ENCODE measurements around the gene CHRM5. TPM values are rescaled to one million over a fixed set of nuclear protein-coding genes. Genes with fewer than 3 reads are reported as not detected.
A peak's percentile ranks its signal among the peaks of the same experiment; 100 is the strongest.

Gene CHRM5
- total and polyA plus RNA-seq, 2 donors (not counting 3 experiments of a cell fraction or from before 2014, with no cell fraction given): 0.03 TPM; not detected in 1

- intact Hi-C loops (cut with micrococcal nuclease) (loop anchor here (1.0 to 10.0 kb wide), 3 partner anchors 199 to 729 kb away; no protein-coding TSS in a partner anchor), dilution Hi-C loops (cut with MboI; ENCODE audit: extremely low pct_ligation_motif_present, low sequenced_read_pairs) (no loop called here)
- no peak overlapping the region for H3K4me3 ChIP-seq (replicated peaks in 1 of 3; ENCODE audit: insufficient read depth in 1 of 3, low read depth in 1 of 3, low read length in 3 of 3)
- no peaks in the 10 kb centered on the region for H3K27me3 ChIP-seq (ENCODE audit: control insufficient read depth in 2 of 2, insufficient read depth in 2 of 2, low read length in 2 of 2)
- FAIRE-seq: peak; percentile 35
- H3K9me3 ChIP-seq (replicated peaks; ENCODE audit: control insufficient read depth, insufficient read depth, low read length): no peaks in the 10 kb centered on the region
- H3K9me1 ChIP-seq (replicated peaks; ENCODE audit: control insufficient read depth, extremely low read depth, insufficient read depth, low read length): no peaks in the 10 kb centered on the region
- BruUV-seq (replicated peaks): no TSS peak
- no peaks in the 10 kb centered on the region for H4K20me1 ChIP-seq (replicated peaks; ENCODE audit: control insufficient read depth, extremely low read depth, insufficient read depth, low read length)
- no peak overlapping the region for H2AFZ ChIP-seq (ENCODE audit: low read depth, low read length)
- ChIA-PET CTCF (interaction anchor here (0.6 to 1.0 kb wide), 22 partner anchors 9 to 680 kb away, joined by 3 to 14 read pairs (median 4); partner anchors contain the start of gene AVEN), POLR2A (no interaction called here)
- H3K9ac ChIP-seq (replicated peaks; ENCODE audit: extremely low read depth, insufficient read depth, low read length): no peak overlapping the region
- no peak overlapping the region for H3K27ac ChIP-seq (ENCODE audit: insufficient read depth, low read depth, low read length)
- H3K4me1 ChIP-seq (ENCODE audit: control insufficient read depth, extremely low read depth, insufficient read depth, low read length): peaks cover 3% of the 10 kb centered on the region
- TF ChIP-seq JUN (IDR thresholded peaks at IDR 0.05; ENCODE audit: borderline replicate concordance, insufficient read depth, insufficient read length, low read depth): no peak
- no peak for TF ChIP-seq GATA2 (IDR thresholded peaks at IDR 0.05; ENCODE audit: insufficient read depth, insufficient read length, low read depth, low read length)
- TF ChIP-seq CTCF (IDR thresholded peaks at IDR 0.05; ENCODE audit: extremely low read depth in 1 of 2, insufficient read depth in 1 of 2, low read depth in 1 of 2, low read length in 2 of 2): peak; percentile 34 to 45
- no peak for TF ChIP-seq POLR2AphosphoS5 (IDR thresholded peaks at IDR 0.05; ENCODE audit: insufficient read depth, low read depth, low read length)
- TF ChIP-seq FOS (IDR thresholded peaks at IDR 0.05; ENCODE audit: borderline replicate concordance, insufficient read depth, low read length): no peak
- DNase-seq (ENCODE audit: low read depth, low spot score): peak; percentile 44
- no peak overlapping the region for H3K4me2 ChIP-seq (ENCODE audit: insufficient read depth, low read length)
- no peaks in the 10 kb centered on the region for H3K79me2 ChIP-seq (ENCODE audit: control insufficient read depth, insufficient read depth, low read length)
- H3K36me3 ChIP-seq (ENCODE audit: control insufficient read depth in 2 of 2, extremely low read depth in 1 of 2, insufficient read depth in 2 of 2, low read length in 2 of 2): no peaks in the 10 kb centered on the region
Measured at GRCh38 chr15:33963831-33964664, 4.2 kb upstream of the CHRM5 start.

All from endothelial cell of umbilical vein (primary cell).